Measurements from ENCODE around the gene RNF222. TPM values are rescaled to one million over a fixed set of nuclear protein-coding genes. Genes with fewer than 3 reads are reported as not detected.

RNF222 gene
- total and polyA plus RNA-seq, 2 donors (not counting 1 experiment from before 2014, with no cell fraction given), result not detected

DNA sequence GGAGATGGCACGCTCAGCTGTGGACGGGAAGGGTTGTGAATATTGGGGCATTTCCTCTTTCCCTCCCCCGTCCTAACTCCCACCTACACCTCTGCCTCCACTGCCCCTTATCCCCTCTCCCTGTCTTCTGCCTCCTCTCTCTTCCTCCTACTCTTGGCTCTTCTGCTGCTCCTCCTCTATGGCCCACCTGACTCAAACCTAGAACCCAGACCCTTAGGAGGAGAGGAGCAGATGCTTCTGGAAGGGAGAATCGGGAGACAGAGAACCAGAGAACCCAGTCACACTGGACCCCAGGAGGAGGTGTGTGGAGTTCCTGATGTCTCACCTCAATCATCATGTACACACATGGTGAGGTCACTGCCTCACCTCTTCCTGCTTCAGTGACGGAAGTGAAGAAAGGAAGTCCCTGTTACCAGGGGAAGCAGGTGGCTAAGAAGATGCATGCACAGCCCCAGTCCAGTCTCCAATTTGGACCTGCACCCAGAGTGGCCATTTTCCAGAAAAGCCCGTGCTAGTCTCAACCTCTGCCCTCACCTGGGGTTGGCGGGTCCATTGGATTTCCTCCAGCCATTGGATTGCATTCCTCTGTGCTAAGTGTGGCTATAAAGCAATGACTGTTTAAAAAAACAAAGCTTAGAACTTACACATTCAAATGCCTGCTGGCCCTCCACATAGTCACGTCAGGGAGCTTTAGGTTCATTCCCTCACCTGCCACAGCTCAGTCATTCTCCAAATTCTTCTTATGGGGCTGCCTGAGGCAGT lies 4.0 kb downstream of the RNF222 start:
- H3K4me1 ChIP-seq (ENCODE audit: control insufficient read depth, extremely low read depth, insufficient read depth, low read length), result no peaks in the 10 kb centered on the region
- H3K79me2 ChIP-seq (ENCODE audit: control insufficient read depth, insufficient read depth, low read length), result no peaks in the 10 kb centered on the region
- no peak overlapping the region for H2AFZ ChIP-seq (ENCODE audit: low read length)
- no peak overlapping the region for H3K4me3 ChIP-seq (replicated peaks in 1 of 4; ENCODE audit: control extremely low read depth in 1 of 4, insufficient read depth in 1 of 4, low read depth in 3 of 4, low read length in 4 of 4)
- H3K27me3 ChIP-seq (ENCODE audit: control insufficient read depth, insufficient read depth, low read length), result peaks cover 14% of the 10 kb centered on the region
- no peak overlapping the region for H3K4me2 ChIP-seq (ENCODE audit: extremely low read depth, insufficient read depth, low read length)
- H3K9me3 ChIP-seq (ENCODE audit: control insufficient read depth, insufficient read depth, low read depth, low read length), result no peaks in the 10 kb centered on the region
- no peaks in the 10 kb centered on the region for H4K20me1 ChIP-seq (ENCODE audit: control insufficient read depth, extremely low read depth, insufficient read depth, low read length)
- no peak for TF ChIP-seq EZH2 (IDR thresholded peaks at IDR 0.05; ENCODE audit: low read length, missing control alignments)
- TF ChIP-seq, protein P1, sequence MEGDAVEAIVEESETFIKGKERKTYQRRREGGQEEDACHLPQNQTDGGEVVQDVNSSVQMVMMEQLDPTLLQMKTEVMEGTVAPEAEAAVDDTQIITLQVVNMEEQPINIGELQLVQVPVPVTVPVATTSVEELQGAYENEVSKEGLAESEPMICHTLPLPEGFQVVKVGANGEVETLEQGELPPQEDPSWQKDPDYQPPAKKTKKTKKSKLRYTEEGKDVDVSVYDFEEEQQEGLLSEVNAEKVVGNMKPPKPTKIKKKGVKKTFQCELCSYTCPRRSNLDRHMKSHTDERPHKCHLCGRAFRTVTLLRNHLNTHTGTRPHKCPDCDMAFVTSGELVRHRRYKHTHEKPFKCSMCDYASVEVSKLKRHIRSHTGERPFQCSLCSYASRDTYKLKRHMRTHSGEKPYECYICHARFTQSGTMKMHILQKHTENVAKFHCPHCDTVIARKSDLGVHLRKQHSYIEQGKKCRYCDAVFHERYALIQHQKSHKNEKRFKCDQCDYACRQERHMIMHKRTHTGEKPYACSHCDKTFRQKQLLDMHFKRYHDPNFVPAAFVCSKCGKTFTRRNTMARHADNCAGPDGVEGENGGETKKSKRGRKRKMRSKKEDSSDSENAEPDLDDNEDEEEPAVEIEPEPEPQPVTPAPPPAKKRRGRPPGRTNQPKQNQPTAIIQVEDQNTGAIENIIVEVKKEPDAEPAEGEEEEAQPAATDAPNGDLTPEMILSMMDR (conservative IDR thresholded peaks at IDR 0.05 in 1 of 2, IDR thresholded peaks at IDR 0.05 in 1 of 2; ENCODE audit: low read depth in 1 of 2, low read length in 2 of 2), result no peak
- H3K27ac ChIP-seq (ENCODE audit: insufficient read depth, low read length), result no peak overlapping the region
- no peak overlapping the region for H3K9ac ChIP-seq (ENCODE audit: insufficient read depth, low read length)
- DNase-seq (ENCODE audit: low read depth in 2 of 2), result peak in 1 of 2 donors; percentile 21
- H3K36me3 ChIP-seq (ENCODE audit: control insufficient read depth, insufficient read depth, low read length), result no peaks in the 10 kb centered on the region

DNA sequence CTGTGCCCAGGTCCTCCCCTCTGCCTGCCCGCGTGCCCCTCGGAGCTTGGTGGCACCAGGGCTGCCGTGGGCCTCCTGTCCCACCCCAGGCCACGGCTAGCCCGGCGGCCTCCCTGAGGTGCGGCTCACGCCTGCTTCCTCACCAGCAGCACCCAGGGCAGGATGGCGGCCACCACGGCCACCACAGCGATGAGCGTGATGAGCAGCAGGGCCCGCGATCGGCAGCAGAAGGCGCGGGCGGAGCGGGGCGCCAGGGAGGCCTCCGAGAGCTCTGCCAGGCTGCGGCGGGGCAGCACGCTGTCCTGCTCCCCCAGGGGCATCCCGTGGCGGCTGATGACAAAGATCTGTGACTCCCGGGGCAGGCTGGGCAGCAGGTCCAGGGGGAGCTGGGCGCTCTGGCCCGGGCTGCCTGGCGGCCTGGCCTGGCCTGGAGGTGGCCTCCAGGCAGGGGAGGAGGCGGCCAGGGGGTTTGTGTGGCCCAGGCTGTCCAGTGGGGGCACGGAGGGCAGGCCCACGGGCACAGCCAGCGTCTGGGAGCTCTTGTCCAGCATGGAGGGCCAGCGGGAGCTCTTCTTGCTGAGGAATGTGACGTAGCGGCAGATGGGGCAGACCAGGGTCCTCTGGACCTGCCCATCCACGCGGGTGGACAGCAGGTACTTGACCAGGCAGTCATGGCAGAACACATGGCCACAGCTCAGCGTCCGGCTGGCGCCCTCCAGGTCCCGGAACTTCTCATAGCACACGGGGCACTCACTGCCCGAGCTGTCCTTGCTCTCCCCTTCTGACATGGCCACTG lies 4.8 kb downstream of the RNF222 start:
- TF ChIP-seq EZH2 (IDR thresholded peaks at IDR 0.05; ENCODE audit: low read length, missing control alignments), result no peak
- TF ChIP-seq, protein P1 (conservative IDR thresholded peaks at IDR 0.05 in 1 of 2, IDR thresholded peaks at IDR 0.05 in 1 of 2; ENCODE audit: low read depth in 1 of 2, low read length in 2 of 2), result no peak
- no peaks in the 10 kb centered on the region for H3K79me2 ChIP-seq (ENCODE audit: control insufficient read depth, insufficient read depth, low read length)
- no peaks in the 10 kb centered on the region for H3K36me3 ChIP-seq (ENCODE audit: control insufficient read depth, insufficient read depth, low read length)
- no peaks in the 10 kb centered on the region for H4K20me1 ChIP-seq (ENCODE audit: control insufficient read depth, extremely low read depth, insufficient read depth, low read length)
- peaks cover 14% of the 10 kb centered on the region for H3K27me3 ChIP-seq (ENCODE audit: control insufficient read depth, insufficient read depth, low read length)
- no peak overlapping the region for H3K4me3 ChIP-seq (replicated peaks in 1 of 4; ENCODE audit: control extremely low read depth in 1 of 4, insufficient read depth in 1 of 4, low read depth in 3 of 4, low read length in 4 of 4)
- no peaks in the 10 kb centered on the region for H3K9me3 ChIP-seq (ENCODE audit: control insufficient read depth, insufficient read depth, low read depth, low read length)
- DNase-seq (ENCODE audit: low read depth in 2 of 2), result no peak
- H3K9ac ChIP-seq (ENCODE audit: insufficient read depth, low read length), result no peak overlapping the region
- H3K4me1 ChIP-seq (ENCODE audit: control insufficient read depth, extremely low read depth, insufficient read depth, low read length), result no peaks in the 10 kb centered on the region
- no peak overlapping the region for H3K4me2 ChIP-seq (ENCODE audit: extremely low read depth, insufficient read depth, low read length)
- H2AFZ ChIP-seq (ENCODE audit: low read length), result no peak overlapping the region
- H3K27ac ChIP-seq (ENCODE audit: insufficient read depth, low read length), result no peak overlapping the region

DNA sequence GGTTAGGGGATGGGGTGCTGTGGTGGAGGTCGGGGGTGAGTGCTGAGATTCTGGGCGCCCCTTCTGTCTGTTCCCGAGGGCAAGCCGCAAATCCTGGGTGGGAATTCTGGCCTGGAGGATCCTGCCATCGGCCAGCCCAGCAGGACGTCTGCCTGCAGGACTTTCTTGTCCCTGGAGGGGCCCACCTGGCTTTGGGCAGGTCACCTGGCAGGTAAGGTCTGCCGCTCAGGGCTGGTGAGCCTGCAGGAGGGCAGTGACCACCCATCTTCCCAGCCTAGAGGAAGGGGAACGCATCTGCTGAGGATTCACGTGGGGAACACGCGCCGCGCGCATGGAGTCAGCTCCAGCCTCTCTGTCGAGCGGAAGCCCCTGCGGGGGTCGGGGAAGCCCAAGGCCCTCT lies 5.4 kb downstream of the RNF222 start:
- Histone ChIP-seq H3K36me3 (ENCODE audit: control insufficient read depth, insufficient read depth, low read length) (no peaks in the 10 kb centered on the region), H3K27me3 (ENCODE audit: control insufficient read depth, insufficient read depth, low read length) (peaks cover 11% of the 10 kb centered on the region), H3K4me1 (ENCODE audit: control insufficient read depth, extremely low read depth, insufficient read depth, low read length) (no peaks in the 10 kb centered on the region), H3K4me3 (replicated peaks in 1 of 4; ENCODE audit: control extremely low read depth in 1 of 4, insufficient read depth in 1 of 4, low read depth in 3 of 4, low read length in 4 of 4) (no peak overlapping the region), H2AFZ (ENCODE audit: low read length) (no peak overlapping the region), H3K9me3 (ENCODE audit: control insufficient read depth, insufficient read depth, low read depth, low read length) (no peaks in the 10 kb centered on the region), H3K79me2 (ENCODE audit: control insufficient read depth, insufficient read depth, low read length) (no peaks in the 10 kb centered on the region), H3K9ac (ENCODE audit: insufficient read depth, low read length) (no peak overlapping the region), H3K27ac (ENCODE audit: insufficient read depth, low read length) (no peak overlapping the region), H4K20me1 (ENCODE audit: control insufficient read depth, extremely low read depth, insufficient read depth, low read length) (no peaks in the 10 kb centered on the region), H3K4me2 (ENCODE audit: extremely low read depth, insufficient read depth, low read length) (no peak overlapping the region)
- TF ChIP-seq, protein P1 (conservative IDR thresholded peaks at IDR 0.05 in 1 of 2, IDR thresholded peaks at IDR 0.05 in 1 of 2; ENCODE audit: low read depth in 1 of 2, low read length in 2 of 2), result no peak
- TF ChIP-seq EZH2 (IDR thresholded peaks at IDR 0.05; ENCODE audit: low read length, missing control alignments), result no peak
- no peak for DNase-seq (ENCODE audit: low read depth in 2 of 2)

All from fibroblast of lung (primary cell).